Neural cell (in vitro differentiated cells): ENCODE results near the gene GNG7. TPM values are rescaled to one million over a fixed set of nuclear protein-coding genes. Genes with fewer than 3 reads are reported as not detected.

Experiments used
- H2AFZ ChIP-seq: fragments of 200-600, 300-800 bp; sonication (generic), shearing (Covaris generic); 2 replicates; pipeline ENCODE4 v1.6.0; 2014; ENCODE audit warnings: low read depth, mild to moderate bottlenecking, antibody characterized with exemption, low read length, moderate library complexity
- H3F3A ChIP-seq: fragments of 200-600 bp; shearing (Covaris generic); 2 replicates; pipeline ENCODE4 v1.6.1; 2016; ENCODE audit warnings: mild to moderate bottlenecking, moderate library complexity, mixed read lengths, antibody characterized with exemption, low read length; ENCODE audit not compliant: insufficient read depth, poor library complexity, severe bottlenecking
- H3K27ac ChIP-seq: fragments of 200-600, 300-800 bp; sonication (generic), shearing (Covaris generic); 2 replicates; pipeline ENCODE4 v1.5.1; 2014; ENCODE audit warnings: mild to moderate bottlenecking, low read length, moderate library complexity
- H3K27me3 ChIP-seq: fragments of 300-800, 200-600 bp; sonication (generic), shearing (Covaris generic); 2 replicates; pipeline ENCODE4 v1.6.0; 2014; ENCODE audit warnings: mild to moderate bottlenecking, low read depth, low read length, moderate library complexity; ENCODE audit not compliant: insufficient read depth
- H3K36me3 ChIP-seq: fragments of 300-800, 200-600 bp; sonication (generic), shearing (Covaris generic); 2 replicates; pipeline ENCODE4 v1.5.1; 2014; ENCODE audit warnings: mild to moderate bottlenecking, antibody characterized with exemption, low read length, moderate library complexity; ENCODE audit not compliant: insufficient read depth
- H3K4me2 ChIP-seq: fragments of 300-800, 200-600 bp; sonication (generic), shearing (Covaris generic); 2 replicates; pipeline ENCODE4 v1.6.0; 2014; ENCODE audit warnings: mild to moderate bottlenecking, low read length
- H3K4me3 ChIP-seq: fragments of 300-800, 200-600 bp; sonication (generic), shearing (Covaris generic); 2 replicates; pipeline ENCODE4 v1.5.1; 2014; ENCODE audit warnings: mild to moderate bottlenecking, low read length, moderate library complexity
- H3K79me2 ChIP-seq: fragments of 200-600 bp; shearing (Covaris generic); replicated peaks from 2 replicates; pipeline ENCODE4 v1.6.0; 2014; ENCODE audit warnings: mild to moderate bottlenecking, low read length, moderate library complexity; ENCODE audit not compliant: insufficient read depth
- H3K9ac ChIP-seq: fragments of 300-800, 200-600 bp; sonication (generic), shearing (Covaris generic); 2 replicates; pipeline ENCODE4 v1.6.1; 2016; ENCODE audit warnings: mild to moderate bottlenecking, low read length, mixed read lengths
- H3K9me2 ChIP-seq: fragments of 200-600 bp; shearing (Covaris generic); 2 replicates; pipeline ENCODE4 v1.6.1; 2016; ENCODE audit warnings: mild to moderate bottlenecking, low read length, mixed read lengths; ENCODE audit not compliant: insufficient read depth
- H3K9me3 ChIP-seq: fragments of 200-600, 300-800 bp; sonication (generic), shearing (Covaris generic); 2 replicates; pipeline ENCODE4 v1.6.1; 2016; ENCODE audit warnings: mild to moderate bottlenecking, mixed run types, low read length, moderate library complexity, mixed read lengths
- H4K20me1 ChIP-seq: fragments of 200-600 bp; shearing (Covaris generic); 2 replicates; pipeline ENCODE4 v1.6.1; 2016; ENCODE audit warnings: mild to moderate bottlenecking, mixed run types; ENCODE audit not compliant: insufficient read depth
- CTCF ChIP-seq: fragments of 450-650 bp; IDR thresholded peaks from 2 replicates; pipeline ENCODE4 v1.5.1; 2014; ENCODE audit warnings: antibody characterized with exemption, mild to moderate bottlenecking, moderate library complexity; ENCODE audit not compliant: poor library complexity, severe bottlenecking
- EP300 ChIP-seq: fragments of 450-650 bp; conservative IDR thresholded peaks from 2 replicates; pipeline ENCODE4 v1.6.1; 2014; ENCODE audit warnings: antibody characterized with exemption, mild to moderate bottlenecking, moderate library complexity; ENCODE audit not compliant: poor library complexity, severe bottlenecking
- EZH2 ChIP-seq: fragments of 200-600, 300-800 bp; shearing (Covaris generic), sonication (generic); IDR thresholded peaks from 2 replicates; pipeline ENCODE4 v1.6.1; 2014; ENCODE audit warnings: antibody characterized with exemption, low read length, borderline replicate concordance, mild to moderate bottlenecking; ENCODE audit not compliant: insufficient read depth, poor library complexity, severe bottlenecking
- MXI1 ChIP-seq: fragments of 450-650 bp; conservative IDR thresholded peaks from 2 replicates; pipeline ENCODE4 v1.6.1; 2014; ENCODE audit warnings: antibody characterized with exemption, mild to moderate bottlenecking; ENCODE audit not compliant: poor library complexity, severe bottlenecking
- POLR2AphosphoS5 ChIP-seq: IDR thresholded peaks from 2 replicates; pipeline ENCODE4 v1.6.1; 2012
- RAD21 ChIP-seq: fragments of 450-650 bp; conservative IDR thresholded peaks from 2 replicates; pipeline ENCODE4 v1.6.1; 2014; ENCODE audit warnings: antibody characterized with exemption, mild to moderate bottlenecking, moderate library complexity
- REST ChIP-seq: IDR thresholded peaks from 2 replicates; pipeline ENCODE4 v1.6.1; 2012; ENCODE audit warnings: borderline replicate concordance
- SMC3 ChIP-seq: fragments of 450-650 bp; conservative IDR thresholded peaks from 2 replicates; pipeline ENCODE4 v1.6.1; 2014; ENCODE audit warnings: antibody characterized with exemption, mild to moderate bottlenecking, moderate library complexity; ENCODE audit not compliant: poor library complexity
- TAF1 ChIP-seq: IDR thresholded peaks from 2 replicates; pipeline ENCODE4 v1.6.1; 2012; ENCODE audit warnings: low read depth
- polyA plus RNA-seq: library from polyadenylated mRNA; depleted of rRNA; stranded (reverse); fragments of >200 nt; gene quantifications from 2 replicates; pipeline ENCODE4 v1.2.3, GENCODE V29; 2014

The GNG7 gene
- polyA plus RNA-seq, 1 donor from 2014 or later = 3.0 TPM

GRCh38 chr19:2588081-2588777 lies 114.3 kb downstream of the GNG7 start:
- Histone ChIP-seq H3K36me3 (no peaks in the 10 kb centered on the region), H2AFZ (no peak overlapping the region), H3K9ac (no peak overlapping the region), H4K20me1 (no peaks in the 10 kb centered on the region), H3F3A (no peaks in the 10 kb centered on the region), H3K27me3 (no peaks in the 10 kb centered on the region), H3K9me2 (no peaks in the 10 kb centered on the region), H3K79me2 (no peaks in the 10 kb centered on the region), H3K4me3 (no peak overlapping the region), H3K4me2 (no peak overlapping the region), H3K27ac (no peak overlapping the region), H3K9me3 (peaks cover 1% of the 10 kb centered on the region)
- TF ChIP-seq EP300 (no peak), TAF1 (no peak), EZH2 (no peak), SMC3 (no peak), REST (no peak), RAD21 (no peak), CTCF (no peak), MXI1 (no peak), POLR2AphosphoS5 (no peak)

- Histone ChIP-seq H3K4me3 (no peak overlapping the region), H3K4me2 (no peak overlapping the region)
Observed at GRCh38 chr19:2587001-2587719, 115.3 kb downstream of the GNG7 start.

More at GRCh38 chr19:2587001-2587719, 115.3 kb downstream of the GNG7 start:
- Histone ChIP-seq H3F3A (no peaks in the 10 kb centered on the region), H3K79me2 (no peaks in the 10 kb centered on the region), H3K27ac (no peak overlapping the region), H3K9me2 (no peaks in the 10 kb centered on the region), H3K36me3 (no peaks in the 10 kb centered on the region), H4K20me1 (no peaks in the 10 kb centered on the region), H3K9ac (no peak overlapping the region), H3K27me3 (no peaks in the 10 kb centered on the region), H3K9me3 (peaks cover 3% of the 10 kb centered on the region), H2AFZ (no peak overlapping the region)
- no peak for TF ChIP-seq CTCF
- TF ChIP-seq RAD21 = no peak
- no peak for TF ChIP-seq TAF1
- no peak for TF ChIP-seq EZH2
- TF ChIP-seq SMC3 = no peak
- no peak for TF ChIP-seq MXI1
- TF ChIP-seq REST = no peak
- no peak for TF ChIP-seq EP300
- no peak for TF ChIP-seq POLR2AphosphoS5
